SK-N-SH treated with all-trans-retinoic acid at 6 μM for 48 hours (cell line): ENCODE measurements around the gene ODC1.

ENCODE experiments used
- ARNTL ChIP-seq: fragments of 450-650 bp; formaldehyde crosslinking; IDR thresholded peaks from 2 replicates; pipeline ENCODE4 v1.5.0; 2020; ENCODE audit warnings: low read depth, mild to moderate bottlenecking, moderate library complexity, borderline replicate concordance
- CREB5 ChIP-seq: fragments of 250-450 bp; sonication (Bioruptor Pico); IDR thresholded peaks from 2 replicates; pipeline ENCODE4 v1.5.1; 2020; ENCODE audit warnings: low read depth, mild to moderate bottlenecking, moderate library complexity
- CSDC2 ChIP-seq: fragments of 250-450 bp; sonication (Bioruptor Pico); IDR thresholded peaks from 2 replicates; pipeline ENCODE4 v1.5.0; 2020; ENCODE audit warnings: mild to moderate bottlenecking, moderate library complexity
- CSRNP3 ChIP-seq: fragments of 250-450 bp; sonication (Bioruptor Pico); IDR thresholded peaks from 2 replicates; pipeline ENCODE4 v1.5.1; 2021; ENCODE audit warnings: mild to moderate bottlenecking, moderate library complexity
- ISL1 ChIP-seq: fragments of 250-450 bp; sonication (Bioruptor Pico); IDR thresholded peaks from 2 replicates; pipeline ENCODE4 v2.1.2; 2022; ENCODE audit warnings: mild to moderate bottlenecking, moderate library complexity
- RARB ChIP-seq: fragments of 250-450 bp; sonication (Bioruptor Pico); IDR thresholded peaks from 2 replicates; pipeline ENCODE4 v1.8.0; 2021; ENCODE audit warnings: mild to moderate bottlenecking, moderate library complexity
- TCF4 ChIP-seq: fragments of 250-450 bp; sonication (Bioruptor Pico); IDR thresholded peaks from 2 replicates; pipeline ENCODE4 v1.8.0; 2021; ENCODE audit warnings: mild to moderate bottlenecking, moderate library complexity, borderline replicate concordance
- ZFP3 ChIP-seq: fragments of 250-450 bp; sonication (Bioruptor Pico); IDR thresholded peaks from 2 replicates; pipeline ENCODE4 v1.5.0; 2020; ENCODE audit warnings: mild to moderate bottlenecking, moderate library complexity
- ZFP30 ChIP-seq: fragments of 450-650 bp; formaldehyde crosslinking; IDR thresholded peaks from 2 replicates; pipeline ENCODE4 v1.5.0; 2022; ENCODE audit warnings: mild to moderate bottlenecking, moderate library complexity
- ZNF8 ChIP-seq: fragments of 450-650 bp; formaldehyde crosslinking; IDR thresholded peaks from 2 replicates; pipeline ENCODE4 v1.5.0; 2020; ENCODE audit warnings: mild to moderate bottlenecking, moderate library complexity
- TF ChIP-seq, protein P1 (sequence below): fragments of 250-450 bp; sonication (Bioruptor Pico); IDR thresholded peaks from 2 replicates; pipeline ENCODE4 v1.5.0; 2020; ENCODE audit warnings: mild to moderate bottlenecking, moderate library complexity

GRCh38 chr2:10495988-10496313 lies 47.8 kb upstream of the ODC1 start:
- no peak for TF ChIP-seq CREB5 (CRISPR knock-in tag)
- TF ChIP-seq CSRNP3, result no peak
- no peak for TF ChIP-seq RARB (CRISPR knock-in tag)
- TF ChIP-seq, protein P1, sequence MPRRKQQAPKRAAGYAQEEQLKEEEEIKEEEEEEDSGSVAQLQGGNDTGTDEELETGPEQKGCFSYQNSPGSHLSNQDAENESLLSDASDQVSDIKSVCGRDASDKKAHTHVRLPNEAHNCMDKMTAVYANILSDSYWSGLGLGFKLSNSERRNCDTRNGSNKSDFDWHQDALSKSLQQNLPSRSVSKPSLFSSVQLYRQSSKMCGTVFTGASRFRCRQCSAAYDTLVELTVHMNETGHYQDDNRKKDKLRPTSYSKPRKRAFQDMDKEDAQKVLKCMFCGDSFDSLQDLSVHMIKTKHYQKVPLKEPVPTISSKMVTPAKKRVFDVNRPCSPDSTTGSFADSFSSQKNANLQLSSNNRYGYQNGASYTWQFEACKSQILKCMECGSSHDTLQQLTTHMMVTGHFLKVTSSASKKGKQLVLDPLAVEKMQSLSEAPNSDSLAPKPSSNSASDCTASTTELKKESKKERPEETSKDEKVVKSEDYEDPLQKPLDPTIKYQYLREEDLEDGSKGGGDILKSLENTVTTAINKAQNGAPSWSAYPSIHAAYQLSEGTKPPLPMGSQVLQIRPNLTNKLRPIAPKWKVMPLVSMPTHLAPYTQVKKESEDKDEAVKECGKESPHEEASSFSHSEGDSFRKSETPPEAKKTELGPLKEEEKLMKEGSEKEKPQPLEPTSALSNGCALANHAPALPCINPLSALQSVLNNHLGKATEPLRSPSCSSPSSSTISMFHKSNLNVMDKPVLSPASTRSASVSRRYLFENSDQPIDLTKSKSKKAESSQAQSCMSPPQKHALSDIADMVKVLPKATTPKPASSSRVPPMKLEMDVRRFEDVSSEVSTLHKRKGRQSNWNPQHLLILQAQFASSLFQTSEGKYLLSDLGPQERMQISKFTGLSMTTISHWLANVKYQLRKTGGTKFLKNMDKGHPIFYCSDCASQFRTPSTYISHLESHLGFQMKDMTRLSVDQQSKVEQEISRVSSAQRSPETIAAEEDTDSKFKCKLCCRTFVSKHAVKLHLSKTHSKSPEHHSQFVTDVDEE (CRISPR knock-in tag), result no peak
- no peak for TF ChIP-seq ZFP30 (CRISPR knock-in tag)
- no peak for TF ChIP-seq ZFP3 (CRISPR knock-in tag)
- TF ChIP-seq ARNTL, result no peak
- TF ChIP-seq ISL1 (CRISPR knock-in tag), result no peak
- TF ChIP-seq ZNF8 (CRISPR knock-in tag), result no peak
- TF ChIP-seq TCF4, result no peak
- no peak for TF ChIP-seq CSDC2 (CRISPR knock-in tag)
